GM10266 (cell line): Measurements from ENCODE around the gene ALDH1A3.
"Not testable (repeated sequence)": the region's sequence is repeated elsewhere in the genome, so short reads cannot be mapped to it uniquely, and the experiment has no call there.

Source experiments
- DNase-seq: peaks from one replicate; pipeline ENCODE4 v3.0.0; 2012; ENCODE audit errors: extremely low spot score
- CTCF ChIP-seq: IDR thresholded peaks from 2 replicates; pipeline ENCODE4 v1.5.1; 2012; ENCODE audit warnings: mild to moderate bottlenecking, low read depth; ENCODE audit not compliant: control insufficient read depth, insufficient read depth; ENCODE audit errors: missing control alignments

ALDH1A3 gene

GRCh38 chr15:100849855-100850218, 29.8 kb upstream of the ALDH1A3 start:
- no peak for DNase-seq
- no peak for TF ChIP-seq CTCF

- not testable (repeated sequence) for DNase-seq
These were observed 28.1 kb upstream of the ALDH1A3 start for GRCh38 chr15:100851428-100852015.

GRCh38 chr15:100852630-100853029, 27.0 kb upstream of the ALDH1A3 start:
- no peak for DNase-seq
- no peak for TF ChIP-seq CTCF

GRCh38 chr15:100853676-100854440, 25.8 kb upstream of the ALDH1A3 start:
- TF ChIP-seq CTCF: no peak
- DNase-seq: no peak

GRCh38 chr15:100856867-100857266, 22.8 kb upstream of the ALDH1A3 start:
- no peak for TF ChIP-seq CTCF
- no peak for DNase-seq

- TF ChIP-seq CTCF: no peak
- no peak for DNase-seq
These were observed 21.3 kb upstream of the ALDH1A3 start for GRCh38 chr15:100858294-100858693.

- no peak for DNase-seq
- TF ChIP-seq CTCF: no peak
These were observed 19.4 kb upstream of the ALDH1A3 start for GRCh38 chr15:100859970-100860828.
